HepG2 (cell line): ENCODE measurements around the gene CYP4F22. TPM values are rescaled to one million over a fixed set of nuclear protein-coding genes. Genes with fewer than 3 reads are reported as not detected.

Source experiments
- BORCS8-MEF2B ChIP-seq: sonication (generic); formaldehyde crosslinking; IDR thresholded peaks from 2 replicates; pipeline ENCODE4 v1.8.0; 2022; ENCODE audit warnings: mild to moderate bottlenecking, missing genetic modification reagents
- CHD2 ChIP-seq: IDR thresholded peaks from 2 replicates; pipeline ENCODE4 v1.6.1; 2011; ENCODE audit warnings: low read depth, low read length, improper control_type of control experiment
- GATAD2A ChIP-seq: IDR thresholded peaks from 2 replicates; pipeline ENCODE4 v1.6.1; 2016
- HHEX ChIP-seq: IDR thresholded peaks from 2 replicates; pipeline ENCODE4 v1.6.1; 2016; ENCODE audit warnings: control low read depth
- HOXD1 ChIP-seq: sonication (generic); formaldehyde crosslinking; IDR thresholded peaks from 2 replicates; pipeline ENCODE4 v1.5.0; 2020; ENCODE audit warnings: missing genetic modification reagents
- PPARG ChIP-seq: conservative IDR thresholded peaks from 2 replicates; pipeline ENCODE4 v1.6.1; 2016; ENCODE audit warnings: missing biosample characterization, missing genetic modification reagents
- RFXAP ChIP-seq: sonication (generic); formaldehyde crosslinking; IDR thresholded peaks from 2 replicates; pipeline ENCODE4 v1.4.0; 2020; ENCODE audit warnings: missing genetic modification reagents, borderline replicate concordance
- SSRP1 ChIP-seq: IDR thresholded peaks from 2 replicates; pipeline ENCODE4 v1.6.1; 2016; ENCODE audit warnings: control low read depth
- SUZ12 ChIP-seq: fragments of 150-350 bp; IDR thresholded peaks from 2 replicates; pipeline ENCODE4 v1.6.1; 2014; ENCODE audit warnings: low read depth, low read length
- ZNF446 ChIP-seq: sonication (generic); formaldehyde crosslinking; IDR thresholded peaks from 2 replicates; pipeline ENCODE4 v1.5.0; 2020; ENCODE audit warnings: mild to moderate bottlenecking, missing genetic modification reagents
- ZNF510 ChIP-seq: sonication (generic); formaldehyde crosslinking; IDR thresholded peaks from 2 replicates; pipeline ENCODE4 v1.4.0; 2020; ENCODE audit warnings: low read depth, mild to moderate bottlenecking, missing genetic modification reagents
- polyA plus RNA-seq, 8 experiments: library from polyadenylated mRNA; depleted of rRNA in 3 of 8; stranded (reverse) in 7 of 8; unstranded in 1 of 8; fragments of >200 nt; fragmentation: Illumina TruSeq in 4 of 8; extraction: Trizol in 4 of 8; gene quantifications; 2 replicates each; pipeline versions ENCODE4 v1.2.1 to v1.2.3, GENCODE V29; 2011 to 2016; ENCODE audit warnings: low read depth in 4 of 8, missing spikeins in 1 of 8, mixed read lengths in 1 of 8; ENCODE audit not compliant: insufficient read depth in 1 of 8
- total RNA-seq, 5 experiments: library from RNA; depleted of rRNA; stranded (reverse); fragments of >200 nt; fragmentation: Illumina TruSeq; extraction: Trizol; gene quantifications; 2 replicates each; pipeline ENCODE4 v1.2.3, GENCODE V29; 2016; ENCODE audit warnings: low read depth in 1 of 5
- TF ChIP-seq, protein P1 (sequence below), 2 experiments: sonication (generic) in 1 of 2; formaldehyde crosslinking in 1 of 2; IDR thresholded peaks; 2 replicates each; pipeline versions ENCODE4 v1.4.0 to v1.6.1; 2018 to 2020; ENCODE audit warnings: missing genetic modification reagents in 2 of 2, borderline replicate concordance in 1 of 2, low read depth in 1 of 2, mild to moderate bottlenecking in 1 of 2, missing biosample characterization in 1 of 2
- TF ChIP-seq, protein P2 (sequence below): sonication (generic); formaldehyde crosslinking; IDR thresholded peaks from 2 replicates; pipeline ENCODE4 v1.5.0; 2020; ENCODE audit warnings: mild to moderate bottlenecking, missing genetic modification reagents, moderate library complexity

Gene CYP4F22
- total and polyA plus RNA-seq, 2 of the 13 experiments (the other 11 are each of a cell fraction or from before 2014, with no cell fraction given) = 0.05 TPM; not detected in 1

DNA sequence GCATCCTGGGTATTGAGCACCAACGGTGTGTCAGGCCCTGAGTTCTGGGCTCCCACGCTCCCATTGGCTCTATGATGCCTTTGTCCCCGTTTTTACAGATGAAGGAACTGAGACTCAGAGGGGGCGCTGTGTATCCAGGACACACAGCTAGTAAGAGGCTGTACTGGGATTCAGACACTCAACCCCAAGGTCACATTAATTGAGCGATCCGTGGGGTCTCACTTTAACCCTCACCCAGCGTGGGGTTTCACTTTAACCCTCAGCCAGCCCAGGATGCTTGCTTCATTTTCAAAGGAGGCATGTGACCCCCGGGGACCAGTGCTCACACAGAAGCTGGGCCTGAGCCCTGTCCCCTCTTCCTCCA is 42.6 kb downstream of the CYP4F22 start (continued):
- TF ChIP-seq, protein P1, sequence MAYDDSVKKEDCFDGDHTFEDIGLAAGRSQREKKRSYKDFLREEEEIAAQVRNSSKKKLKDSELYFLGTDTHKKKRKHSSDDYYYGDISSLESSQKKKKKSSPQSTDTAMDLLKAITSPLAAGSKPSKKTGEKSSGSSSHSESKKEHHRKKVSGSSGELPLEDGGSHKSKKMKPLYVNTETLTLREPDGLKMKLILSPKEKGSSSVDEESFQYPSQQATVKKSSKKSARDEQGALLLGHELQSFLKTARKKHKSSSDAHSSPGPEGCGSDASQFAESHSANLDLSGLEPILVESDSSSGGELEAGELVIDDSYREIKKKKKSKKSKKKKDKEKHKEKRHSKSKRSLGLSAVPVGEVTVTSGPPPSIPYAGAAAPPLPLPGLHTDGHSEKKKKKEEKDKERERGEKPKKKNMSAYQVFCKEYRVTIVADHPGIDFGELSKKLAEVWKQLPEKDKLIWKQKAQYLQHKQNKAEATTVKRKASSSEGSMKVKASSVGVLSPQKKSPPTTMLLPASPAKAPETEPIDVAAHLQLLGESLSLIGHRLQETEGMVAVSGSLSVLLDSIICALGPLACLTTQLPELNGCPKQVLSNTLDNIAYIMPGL (CRISPR knock-in tag; IDR thresholded peaks at IDR 0.05; ENCODE audit: borderline replicate concordance in 1 of 2, low read depth in 1 of 2) = peak in 1 of 2 experiments; percentile 48; a peak in 2 of 4 replicates
- no peak for TF ChIP-seq HOXD1 (CRISPR knock-in tag)
- TF ChIP-seq PPARG (CRISPR knock-in tag) = 0 out of 2 replicates have a peak, but pooled peaks have one; percentile 25
- no peak for TF ChIP-seq SUZ12
- TF ChIP-seq BORCS8-MEF2B = peak; percentile 56; the same call in 1 of the 2 replicates
- TF ChIP-seq CHD2 = no peak
- TF ChIP-seq HHEX (CRISPR knock-in tag) = no peak
- 0 out of 2 replicates have a peak, but pooled peaks have one; percentile 9 for TF ChIP-seq GATAD2A
- TF ChIP-seq ZNF446 = no peak
- no peak for TF ChIP-seq SSRP1
- no peak for TF ChIP-seq ZNF510 (CRISPR knock-in tag)
- TF ChIP-seq, protein P2, sequence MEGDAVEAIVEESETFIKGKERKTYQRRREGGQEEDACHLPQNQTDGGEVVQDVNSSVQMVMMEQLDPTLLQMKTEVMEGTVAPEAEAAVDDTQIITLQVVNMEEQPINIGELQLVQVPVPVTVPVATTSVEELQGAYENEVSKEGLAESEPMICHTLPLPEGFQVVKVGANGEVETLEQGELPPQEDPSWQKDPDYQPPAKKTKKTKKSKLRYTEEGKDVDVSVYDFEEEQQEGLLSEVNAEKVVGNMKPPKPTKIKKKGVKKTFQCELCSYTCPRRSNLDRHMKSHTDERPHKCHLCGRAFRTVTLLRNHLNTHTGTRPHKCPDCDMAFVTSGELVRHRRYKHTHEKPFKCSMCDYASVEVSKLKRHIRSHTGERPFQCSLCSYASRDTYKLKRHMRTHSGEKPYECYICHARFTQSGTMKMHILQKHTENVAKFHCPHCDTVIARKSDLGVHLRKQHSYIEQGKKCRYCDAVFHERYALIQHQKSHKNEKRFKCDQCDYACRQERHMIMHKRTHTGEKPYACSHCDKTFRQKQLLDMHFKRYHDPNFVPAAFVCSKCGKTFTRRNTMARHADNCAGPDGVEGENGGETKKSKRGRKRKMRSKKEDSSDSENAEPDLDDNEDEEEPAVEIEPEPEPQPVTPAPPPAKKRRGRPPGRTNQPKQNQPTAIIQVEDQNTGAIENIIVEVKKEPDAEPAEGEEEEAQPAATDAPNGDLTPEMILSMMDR (CRISPR knock-in tag) = peak; percentile 58
- 0 out of 2 replicates have a peak, but pooled peaks have one; percentile 8 for TF ChIP-seq RFXAP (CRISPR knock-in tag)
